Ovary (tissue), 9 donors: ENCODE data around the gene HOXA5. TPM values are rescaled to one million over a fixed set of nuclear protein-coding genes. Genes with fewer than 3 reads are reported as not detected.
A peak's percentile ranks its signal among the peaks of the same experiment; 100 is the strongest.

Experiments used
- DNase-seq, 5 donors: peaks; one replicate each; pipeline ENCODE4 v3.0.0-alpha.2; 2019 to 2020
- H3K27ac ChIP-seq, 2 donors: fragments of 200-600 bp; one replicate each; pipeline versions ENCODE4 v1.5.1 to v1.8.0; 2019 to 2022
- H3K27me3 ChIP-seq: fragments of 200-600 bp; one replicate; pipeline ENCODE4 v1.8.0; 2022
- H3K36me3 ChIP-seq: fragments of 200-600 bp; sonication (generic); one replicate; pipeline ENCODE4 v1.5.1; 2019
- H3K4me1 ChIP-seq: one replicate; pipeline ENCODE4 v1.8.1; 2013; ENCODE audit warnings: mild to moderate bottlenecking, moderate library complexity; ENCODE audit not compliant: insufficient read depth
- H3K4me3 ChIP-seq: fragments of 200-600 bp; sonication (generic); one replicate; pipeline ENCODE4 v1.5.1; 2017
- H3K9me3 ChIP-seq, 2 donors: fragments of 200-600 bp in 1 of 2; sonication (generic) in 1 of 2; one replicate each; pipeline versions ENCODE4 v1.5.1 to v1.8.1; 2013 to 2019; ENCODE audit warnings: mild to moderate bottlenecking in 1 of 2, moderate library complexity in 1 of 2
- CTCF ChIP-seq, 3 donors: fragments of 450-650 bp in 2 of 3; fragments of 200-600 bp in 1 of 3; IDR thresholded peaks; one replicate each; pipeline versions ENCODE4 v1.5.1 to v1.8.0; 2016 to 2022; ENCODE audit warnings: antibody characterized with exemption in 3 of 3, mild to moderate bottlenecking in 1 of 3
- EP300 ChIP-seq: sonication (generic); formaldehyde crosslinking; IDR thresholded peaks from one replicate; pipeline ENCODE4 v1.6.1; 2017; ENCODE audit warnings: antibody characterized with exemption
- POLR2A ChIP-seq: fragments of 450-650 bp; IDR thresholded peaks from one replicate; pipeline ENCODE4 v1.6.1; 2017; ENCODE audit warnings: antibody characterized with exemption, mild to moderate bottlenecking, moderate library complexity
- WGBS, 3 donors: extraction: QIAGEN DNeasy Blood & Tissue Kit in 1 of 3; methylation state at CpG; one replicate each; pipeline versions ENCODE4 v1.1.5 to v1.1.7; 2013 to 2017; 5-methylcytosine and 5-hydroxymethylcytosine counted together
- intact Hi-C, 4 donors: fragments of 100-400 bp; cut with DNase I; formaldehyde crosslinking; loops; one replicate each; pipeline versions ENCODE4 v1.11.0 to v1.15.1; 2022 to 2023
- polyA plus RNA-seq, 2 donors: library from polyadenylated mRNA; stranded (reverse); fragments of 200-250 nt in 1 of 2; fragments of 350-450 nt in 1 of 2; fragmentation: Illumina TruSeq in 1 of 2; extraction: RNeasy Lipid Tissue Mini Kit (QIAGEN cat#74804) in 1 of 2; gene quantifications; one replicate each; pipeline ENCODE4 v1.2.3, GENCODE V29; 2013 to 2014
- total RNA-seq, 7 donors: library from RNA; depleted of rRNA in 2 of 7; stranded (reverse); fragments of >200 nt in 2 of 7; fragmentation: NEBNext Ultra II Directional in 3 of 7; extraction: Animal tissue kit (Norgen Biotek cat#: 25700) in 3 of 7; gene quantifications; one replicate each; pipeline versions ENCODE4 v1.1.0 to v1.2.4, GENCODE V29; 2016 to 2023
- donor health status: DM: no; HTN: no; CAD: no; lungs with moderate emphysema.
- donor health status: DM: no; HTN: no; CAD: no.
- donor health status: Bipolar disorder and iron deficiency.
- donor health status: DM: yes; HTN: yes; CAD: no.
- donor health status: DM: no; HTN: no; CAD: no.
- donor health status: DM: yes; HTN: yes; CAD: no.

The HOXA5 gene
- total and polyA plus RNA-seq, 9 donors, result 0.40 to 29.6 (median 1.8) TPM

GRCh38 chr7:27157702-27158431, 14.4 kb upstream of the HOXA5 start:
- DNase-seq, result peak in 2 of 5 donors; percentile 19 to 23

GRCh38 chr7:27156916-27157701, 13.6 kb upstream of the HOXA5 start:
- TF ChIP-seq CTCF (IDR thresholded peaks at IDR 0.05), result no peak
- Histone ChIP-seq H3K27ac (no peak overlapping the region), H3K4me3 (peak overlapping the region; percentile 61), H3K4me1 (peaks cover 4% of the 10 kb centered on the region), H3K36me3 (no peaks in the 10 kb centered on the region), H3K27me3 (peaks cover 3% of the 10 kb centered on the region), H3K9me3 (no peaks in the 10 kb centered on the region)
- WGBS, 3 donors, result 16 to 24% (median 22%) methylated on average over 25 to 30 of the region's 30 CpGs
- intact Hi-C loops, result loop anchor here in 2 of 4 donors (5.0 to 10.0 kb wide), 3 partner anchors 790 to 1262 kb away; partner anchors contain the start of genes CBX3 (in 1 of the 2) and HNRNPA2B1 (in 1 of the 2)
- peak in 3 of 5 donors; percentile 6 to 31 (median 28) for DNase-seq

More at GRCh38 chr7:27157702-27158431, 14.4 kb upstream of the HOXA5 start:
- TF ChIP-seq CTCF (IDR thresholded peaks at IDR 0.05) (no peak), POLR2A (no peak), EP300 (no peak)
- WGBS, 3 donors, result 37 to 54% (median 39%) methylated on average over 30 of the region's 30 CpGs
- no peaks in the 10 kb centered on the region for H3K36me3 ChIP-seq
- peaks cover 3% of the 10 kb centered on the region for H3K27me3 ChIP-seq
- H3K27ac ChIP-seq, result no peak overlapping the region
- no peak overlapping the region for H3K4me3 ChIP-seq
- intact Hi-C loops, result loop anchor here in 2 of 4 donors (5.0 to 10.0 kb wide), 3 partner anchors 791 to 1263 kb away; partner anchors contain the start of genes CBX3 (in 1 of the 2) and HNRNPA2B1 (in 1 of the 2)
- H3K4me1 ChIP-seq, result peaks cover 4% of the 10 kb centered on the region
- no peaks in the 10 kb centered on the region for H3K9me3 ChIP-seq

GRCh38 chr7:27156508-27156898, 13.0 kb upstream of the HOXA5 start, which contains the start of gene HOXA7:
Gene HOXA7, minus strand, starts transcription at chr7:27156675. Its CDS starts 130 bp downstream, at chr7:27156545.
- peaks cover 4% of the 10 kb centered on the region for H3K4me1 ChIP-seq
- peak in 4 of 5 donors; percentile 38 to 73 (median 49) for DNase-seq
- no peak within 1 kb of the TSS for H3K27ac ChIP-seq
- H3K4me3 ChIP-seq, result peak within 1 kb of the TSS; percentile 61
- H3K27me3 ChIP-seq, result peaks cover 3% of the 10 kb centered on the region
- WGBS, 3 donors, result 1 to 2% (median 2%) methylated on average over 17 to 33 of the region's 33 CpGs
- H3K36me3 ChIP-seq, result no peaks in the 10 kb centered on the region
- H3K9me3 ChIP-seq, result peaks cover 0 to 3% of the 10 kb centered on the region in 2 donors
- no peak for TF ChIP-seq CTCF (IDR thresholded peaks at IDR 0.05)
- no peak for TF ChIP-seq EP300
- TF ChIP-seq POLR2A, result no peak
- intact Hi-C loops, result loop anchor here in 2 of 4 donors (5.0 to 10.0 kb wide), 3 partner anchors 789 to 1262 kb away; partner anchors contain the start of genes CBX3 (in 1 of the 2) and HNRNPA2B1 (in 1 of the 2)

GRCh38 chr7:27155816-27156507, 12.5 kb upstream of the HOXA5 start:
- intact Hi-C loops, result loop anchor here in 2 of 4 donors (5.0 to 10.0 kb wide), 3 partner anchors 789 to 1261 kb away; partner anchors contain the start of genes CBX3 (in 1 of the 2) and HNRNPA2B1 (in 1 of the 2)
- Histone ChIP-seq H3K27ac (no peak overlapping the region), H3K9me3 (peaks cover 0 to 3% of the 10 kb centered on the region in 2 donors), H3K27me3 (peaks cover 3% of the 10 kb centered on the region), H3K36me3 (no peaks in the 10 kb centered on the region), H3K4me1 (peaks cover 8% of the 10 kb centered on the region), H3K4me3 (peak overlapping the region; percentile 61)
- peak in 3 of 5 donors; percentile 8 to 43 (median 42) for DNase-seq
- TF ChIP-seq EP300 (no peak), POLR2A (no peak), CTCF (IDR thresholded peaks at IDR 0.05) (no peak)
- WGBS, 3 donors, result 1 to 2% (median 2%) methylated on average over 63 of the region's 63 CpGs
